Tibial nerve (tissue), 4 donors: ENCODE measurements around the gene MRPS6.

ENCODE experiments used
- CTCF ChIP-seq, 5 experiments: fragments of 200-600 bp in 3 of 5; fragments of 450-650 bp in 2 of 5; sonication (generic) in 3 of 5; IDR thresholded peaks; one replicate each; pipeline ENCODE4 v1.5.1; 2016 to 2019; ENCODE audit warnings: antibody characterized with exemption in 5 of 5, mild to moderate bottlenecking in 3 of 5, moderate library complexity in 2 of 5
- EP300 ChIP-seq, 2 donors: sonication (generic); formaldehyde crosslinking; IDR thresholded peaks; one replicate each; pipeline ENCODE4 v1.6.1; 2017; ENCODE audit warnings: antibody characterized with exemption in 2 of 2, mild to moderate bottlenecking in 1 of 2
- POLR2A ChIP-seq, 2 donors: fragments of 450-650 bp; IDR thresholded peaks; one replicate each; pipeline ENCODE4 v1.6.1; 2017; ENCODE audit warnings: antibody characterized with exemption in 2 of 2, mild to moderate bottlenecking in 2 of 2, moderate library complexity in 2 of 2

- no peak for TF ChIP-seq POLR2A (IDR thresholded peaks at IDR 0.05)
- TF ChIP-seq CTCF (IDR thresholded peaks at IDR 0.05): no peak
- no peak for TF ChIP-seq EP300 (IDR thresholded peaks at IDR 0.05)
Observed at GRCh38 chr21:34082769-34083168, 9.4 kb downstream of the MRPS6 start.
